Kidney (tissue), 14 donors: Measurements from ENCODE around the gene SPNS2. TPM values are rescaled to one million over a fixed set of nuclear protein-coding genes. Genes with fewer than 3 reads are reported as not detected.

Source experiments
- DNase-seq, 5 donors: peaks; one replicate each; pipeline ENCODE4 v3.0.0-alpha.2; 2013 to 2020
- FAIRE-seq: peaks from 2 replicates; lab custom pipeline; 2012; peaks lifted over from hg19 to GRCh38; lab: Jason Lieb, UNC
- H3K27ac ChIP-seq, 2 donors: one replicate each; pipeline ENCODE4 v1.7.0; 2013; ENCODE audit warnings: low read depth in 2 of 2, low read length in 2 of 2, inconsistent platforms in 1 of 2
- H3K27me3 ChIP-seq: one replicate; pipeline ENCODE4 v1.7.1; 2013; ENCODE audit warnings: low read length, inconsistent platforms; ENCODE audit not compliant: control insufficient read depth, insufficient read depth
- H3K36me3 ChIP-seq, 3 donors: one replicate each; pipeline versions ENCODE4 v1.7.0 to v1.7.1; 2013; ENCODE audit warnings: low read length in 3 of 3, control low read depth in 1 of 3, inconsistent platforms in 1 of 3; ENCODE audit not compliant: insufficient read depth in 3 of 3, control insufficient read depth in 2 of 3
- H3K4me1 ChIP-seq, 3 donors: one replicate each; pipeline versions ENCODE4 v1.7.0 to v1.7.1; 2013; ENCODE audit warnings: low read length in 3 of 3, inconsistent platforms in 1 of 3, low read depth in 1 of 3; ENCODE audit not compliant: control insufficient read depth in 2 of 3, insufficient read depth in 2 of 3
- H3K4me3 ChIP-seq, 3 donors: one replicate each; pipeline versions ENCODE4 v1.7.0 to v1.8.1; 2013; ENCODE audit warnings: low read length in 3 of 3, control low read depth in 1 of 3, inconsistent platforms in 1 of 3
- H3K9ac ChIP-seq, 3 donors: one replicate each; pipeline versions ENCODE4 v1.7.0 to v1.7.1; 2013; ENCODE audit warnings: low read length in 3 of 3, control low read depth in 1 of 3, inconsistent platforms in 1 of 3
- H3K9me3 ChIP-seq, 3 donors: one replicate each; pipeline versions ENCODE4 v1.7.0 to v1.7.1; 2013; ENCODE audit warnings: low read length in 3 of 3, control low read depth in 1 of 3, inconsistent platforms in 1 of 3; ENCODE audit not compliant: control insufficient read depth in 2 of 3, insufficient read depth in 1 of 3
- intact Hi-C: fragments of 100-400 bp; cut with DNase I; formaldehyde crosslinking; loops from one replicate; pipeline ENCODE4 v1.11.1; 2022
- polyA plus RNA-seq: library from polyadenylated mRNA; stranded (reverse); fragments of 350-450 nt; fragmentation: Illumina TruSeq; extraction: RNeasy Lipid Tissue Mini Kit (QIAGEN cat#74804); gene quantifications from one replicate; pipeline ENCODE4 v1.2.3, GENCODE V29; 2014; ENCODE audit warnings: low read depth, low replicate concordance; ENCODE audit not compliant: insufficient read depth
- total RNA-seq: library from RNA; stranded (reverse); fragmentation: NEBNext Ultra II Directional; extraction: Animal tissue kit (Norgen Biotek cat#: 25700); gene quantifications from one replicate; pipeline ENCODE4 v1.2.1, GENCODE V29; 2021
- TF ChIP-seq, protein P1 (sequence below): IDR thresholded peaks from 3 replicates; pipeline ENCODE4 v1.5.1; 2012; ENCODE audit warnings: mild to moderate bottlenecking, moderate library complexity, borderline replicate concordance; ENCODE audit not compliant: insufficient read depth; ENCODE audit errors: extremely low read depth
- donor health status: control.
- donor health status: control.
- donor health status: control.
- donor health status: control.
- donor health status: control.
- donor health status: DM: yes; HTN: yes; CAD: no.
- donor health status: Normal renal cell carcinoma (clear cell type).

SPNS2 gene
- total and polyA plus RNA-seq, 2 donors from 2014 or later: 60.5 to 75.1 TPM

DNA sequence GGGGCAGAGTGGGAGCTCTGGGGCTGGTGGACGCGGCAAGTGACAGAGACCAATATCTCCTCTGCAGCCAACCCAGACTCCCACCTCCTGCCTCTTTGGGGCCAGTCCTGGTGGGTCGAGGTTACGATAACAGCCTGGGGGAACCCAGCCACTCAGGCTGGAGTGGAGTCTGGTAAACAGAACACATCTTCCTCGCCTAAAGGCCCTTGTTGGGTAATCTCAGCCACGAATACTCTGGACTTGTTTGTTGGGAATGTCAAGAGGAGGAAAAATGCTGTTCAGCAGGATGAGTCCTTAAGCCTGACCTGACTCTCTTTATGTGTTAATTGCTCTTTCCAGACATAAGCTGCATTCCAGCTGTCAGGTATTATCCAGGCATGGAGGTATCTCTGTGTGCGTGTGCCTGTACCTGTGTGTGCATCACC, 8.0 kb upstream of the SPNS2 start:
- no peak overlapping the region for H3K27ac ChIP-seq

DNA sequence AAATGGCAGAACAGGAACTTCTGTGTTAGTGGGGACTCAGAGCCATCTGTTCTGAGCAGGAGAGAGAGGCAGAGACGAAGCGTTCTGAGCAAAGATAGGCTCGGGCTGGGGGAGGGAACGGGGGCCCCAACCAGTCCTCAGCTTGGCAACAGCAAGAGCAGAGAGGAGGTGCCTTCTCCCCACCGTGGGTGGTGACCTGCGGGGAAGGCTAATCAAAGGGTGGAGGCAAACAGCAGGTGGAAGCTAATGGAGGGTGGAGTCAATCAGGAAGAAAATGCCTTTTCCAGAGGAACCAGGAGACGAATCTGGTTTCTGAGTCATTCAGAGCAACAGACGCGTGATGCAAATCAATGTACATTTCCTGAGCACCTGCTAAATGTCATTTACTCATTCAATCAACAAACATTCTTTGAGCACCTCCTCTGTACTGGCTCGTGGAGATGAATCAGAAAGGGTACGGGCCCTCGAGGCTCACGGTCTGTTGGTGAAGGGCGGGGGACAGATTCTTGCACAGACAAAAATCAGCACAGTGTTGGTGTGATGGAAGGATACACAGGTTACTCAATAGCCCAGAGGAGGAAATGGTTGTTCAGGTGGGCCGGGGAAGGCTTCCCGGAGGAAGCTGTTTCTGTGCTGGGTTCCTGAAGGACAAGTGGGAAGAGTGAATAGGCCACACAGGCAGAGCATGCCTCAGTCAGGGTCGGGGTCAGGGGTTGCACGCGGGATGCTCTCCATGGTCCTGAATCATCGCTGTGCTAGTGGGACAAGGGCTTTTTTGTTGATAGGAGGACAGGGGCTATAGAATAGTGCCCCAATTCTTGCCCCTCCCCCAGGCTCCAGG, 5.7 kb upstream of the SPNS2 start:
- Histone ChIP-seq H3K9me3 (no peaks in the 10 kb centered on the region), H3K4me1 (peaks cover 0 to 14% (median 6%) of the 10 kb centered on the region in 3 donors), H3K4me3 (no peak overlapping the region), H3K27ac (no peak overlapping the region), H3K36me3 (no peaks in the 10 kb centered on the region), H3K27me3 (no peaks in the 10 kb centered on the region), H3K9ac (no peak overlapping the region)
- DNase-seq (peak; percentile 83 to 92 (median 90)), FAIRE-seq (no peak)
- intact Hi-C loops: no loop called here
- TF ChIP-seq, protein P1, sequence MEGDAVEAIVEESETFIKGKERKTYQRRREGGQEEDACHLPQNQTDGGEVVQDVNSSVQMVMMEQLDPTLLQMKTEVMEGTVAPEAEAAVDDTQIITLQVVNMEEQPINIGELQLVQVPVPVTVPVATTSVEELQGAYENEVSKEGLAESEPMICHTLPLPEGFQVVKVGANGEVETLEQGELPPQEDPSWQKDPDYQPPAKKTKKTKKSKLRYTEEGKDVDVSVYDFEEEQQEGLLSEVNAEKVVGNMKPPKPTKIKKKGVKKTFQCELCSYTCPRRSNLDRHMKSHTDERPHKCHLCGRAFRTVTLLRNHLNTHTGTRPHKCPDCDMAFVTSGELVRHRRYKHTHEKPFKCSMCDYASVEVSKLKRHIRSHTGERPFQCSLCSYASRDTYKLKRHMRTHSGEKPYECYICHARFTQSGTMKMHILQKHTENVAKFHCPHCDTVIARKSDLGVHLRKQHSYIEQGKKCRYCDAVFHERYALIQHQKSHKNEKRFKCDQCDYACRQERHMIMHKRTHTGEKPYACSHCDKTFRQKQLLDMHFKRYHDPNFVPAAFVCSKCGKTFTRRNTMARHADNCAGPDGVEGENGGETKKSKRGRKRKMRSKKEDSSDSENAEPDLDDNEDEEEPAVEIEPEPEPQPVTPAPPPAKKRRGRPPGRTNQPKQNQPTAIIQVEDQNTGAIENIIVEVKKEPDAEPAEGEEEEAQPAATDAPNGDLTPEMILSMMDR: no peak

More for the DNA sequence above, 8.0 kb upstream of the SPNS2 start:
- no peaks in the 10 kb centered on the region for H3K9me3 ChIP-seq
- intact Hi-C loops: no loop called here
- H3K27me3 ChIP-seq: no peaks in the 10 kb centered on the region
- no peaks in the 10 kb centered on the region for H3K36me3 ChIP-seq
- DNase-seq: no peak
- TF ChIP-seq, protein P1: no peak
- no peak overlapping the region for H3K4me3 ChIP-seq
- FAIRE-seq: no peak
- peaks cover 0 to 9% (median 7%) of the 10 kb centered on the region in 3 donors for H3K4me1 ChIP-seq
- no peak overlapping the region for H3K9ac ChIP-seq

DNA sequence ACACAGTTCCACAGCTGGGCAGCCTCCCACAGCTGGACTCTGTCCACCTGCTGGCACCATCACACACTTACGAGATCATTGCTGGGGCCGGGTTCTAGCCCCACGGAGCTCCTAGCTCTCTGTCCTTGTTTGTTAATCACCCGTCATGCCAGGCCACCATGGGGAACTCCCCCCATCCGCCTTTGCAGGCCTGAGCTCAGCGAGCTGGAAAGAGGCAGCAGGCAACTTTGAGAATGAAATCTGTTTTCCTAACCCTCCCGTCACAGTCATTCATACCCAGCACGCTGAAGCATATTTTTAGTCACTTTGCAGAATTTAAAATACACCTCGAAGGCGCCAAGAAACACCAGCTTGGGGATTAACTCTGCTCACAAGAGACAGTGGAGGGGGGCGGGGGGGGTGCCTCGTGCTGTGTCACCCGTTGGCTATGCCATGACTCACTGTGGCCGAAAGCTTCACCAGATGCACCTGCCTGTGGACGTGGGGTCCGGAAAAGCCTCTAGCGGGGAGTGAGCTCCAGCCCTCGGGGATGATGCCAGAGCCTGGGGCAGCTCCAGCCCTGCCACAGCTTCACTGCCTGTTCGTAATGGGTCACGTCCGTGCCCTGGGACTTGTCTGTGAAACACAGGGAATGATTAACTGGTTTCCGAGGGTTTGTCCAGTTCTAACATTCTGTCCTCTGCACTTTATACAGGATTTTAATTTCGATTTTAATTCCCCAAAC, 1.4 kb upstream of the SPNS2 start:
- Histone ChIP-seq H3K4me3 (peak overlapping the region in 2 of 3 donors; percentile 59 to 60), H3K9ac (peak overlapping the region in 1 of 3 donors; percentile 78), H3K9me3 (no peaks in the 10 kb centered on the region), H3K27me3 (peaks cover 5% of the 10 kb centered on the region), H3K36me3 (no peaks in the 10 kb centered on the region), H3K4me1 (peaks cover 0 to 24% (median 17%) of the 10 kb centered on the region in 3 donors), H3K27ac (peak overlapping the region; percentile 82 to 86)
- FAIRE-seq (no peak), DNase-seq (peak in 4 of 5 donors; percentile 57 to 94 (median 72))
- intact Hi-C loops: no loop called here
- TF ChIP-seq, protein P1: no peak
